Uterus (tissue), 4 donors: Measurements from ENCODE around the gene PANX2. TPM values are rescaled to one million over a fixed set of nuclear protein-coding genes. Genes with fewer than 3 reads are reported as not detected.

ENCODE experiments used
- DNase-seq, 2 donors: peaks; one replicate each; pipeline ENCODE4 v3.0.0-alpha.2; 2019 to 2020
- H3K27ac ChIP-seq, 2 donors: fragments of 200-600 bp; sonication (generic); 1 replicate in 1 of 2; 2 replicates in 1 of 2; pipeline ENCODE4 v1.5.1; 2016 to 2018
- H3K27me3 ChIP-seq, 2 donors: fragments of 200-600 bp; sonication (generic); one replicate each; pipeline ENCODE4 v1.5.1; 2018 to 2019; ENCODE audit warnings: control low read depth in 1 of 2
- H3K36me3 ChIP-seq, 2 donors: fragments of 200-600 bp; sonication (generic); one replicate each; pipeline ENCODE4 v1.5.1; 2019; ENCODE audit warnings: control low read depth in 1 of 2
- H3K4me1 ChIP-seq, 2 donors: fragments of 200-600 bp; sonication (generic); one replicate each; pipeline ENCODE4 v1.5.1; 2018 to 2019; ENCODE audit warnings: control low read depth in 1 of 2
- H3K4me3 ChIP-seq, 2 donors: fragments of 200-600 bp; sonication (generic); 1 replicate in 1 of 2; 2 replicates in 1 of 2; pipeline ENCODE4 v1.5.1; 2018 to 2019; ENCODE audit warnings: mild to moderate bottlenecking in 1 of 2
- H3K9me3 ChIP-seq, 2 donors: fragments of 200-600 bp; sonication (generic); one replicate each; pipeline ENCODE4 v1.5.1; 2019; ENCODE audit warnings: control low read depth in 1 of 2
- CTCF ChIP-seq, 4 experiments: fragments of 200-600 bp in 2 of 4; fragments of 450-650 bp in 2 of 4; sonication (generic) in 2 of 4; IDR thresholded peaks; one replicate each; pipeline ENCODE4 v1.5.1; 2016 to 2019; ENCODE audit warnings: antibody characterized with exemption in 4 of 4, mild to moderate bottlenecking in 2 of 4, moderate library complexity in 1 of 4
- POLR2A ChIP-seq, 2 donors: fragments of 450-650 bp; IDR thresholded peaks; one replicate each; pipeline ENCODE4 v1.6.1; 2016; ENCODE audit warnings: antibody characterized with exemption in 2 of 2, mild to moderate bottlenecking in 1 of 2, moderate library complexity in 1 of 2
- intact Hi-C: fragments of 100-400 bp; cut with DNase I; formaldehyde crosslinking; loops from one replicate; pipeline ENCODE4 v1.15.1; 2023; ENCODE audit warnings: low total_unique reads
- total RNA-seq, 4 donors: library from RNA; depleted of rRNA in 3 of 4; stranded (reverse); fragments of >200 nt in 3 of 4; gene quantifications; one replicate each; pipeline versions ENCODE4 v1.1.0 to v1.2.4, GENCODE V29; 2014 to 2023
- donor health status: DM: yes; HTN: yes; CAD: no.

The PANX2 gene
- total RNA-seq, 4 donors from 2014 or later, result 0.35 to 0.43 TPM; not detected in 2

GRCh38 chr22:50219800-50220602 is 49.5 kb downstream of the PANX2 start:
- H3K4me3 ChIP-seq, result no peak overlapping the region
- TF ChIP-seq POLR2A (IDR thresholded peaks at IDR 0.05) (no peak), CTCF (IDR thresholded peaks at IDR 0.05) (no peak)
- H3K9me3 ChIP-seq, result no peaks in the 10 kb centered on the region
- no peaks in the 10 kb centered on the region for H3K27me3 ChIP-seq
- no peak for DNase-seq
- H3K4me1 ChIP-seq, result no peaks in the 10 kb centered on the region
- intact Hi-C loops, result no loop called here
- H3K36me3 ChIP-seq, result no peaks in the 10 kb centered on the region
- no peak overlapping the region for H3K27ac ChIP-seq

- intact Hi-C loops, result no loop called here
- Histone ChIP-seq H3K9me3 (no peaks in the 10 kb centered on the region), H3K4me3 (no peak overlapping the region), H3K4me1 (no peaks in the 10 kb centered on the region), H3K27me3 (no peaks in the 10 kb centered on the region), H3K27ac (no peak overlapping the region), H3K36me3 (no peaks in the 10 kb centered on the region)
- TF ChIP-seq POLR2A (IDR thresholded peaks at IDR 0.05) (no peak), CTCF (IDR thresholded peaks at IDR 0.05) (no peak)
- DNase-seq, result no peak
These were observed 50.3 kb downstream of the PANX2 start for GRCh38 chr22:50220603-50221409.

- no peaks in the 10 kb centered on the region for H3K36me3 ChIP-seq
- H3K27ac ChIP-seq, result no peak overlapping the region
- H3K4me3 ChIP-seq, result no peak overlapping the region
- no peaks in the 10 kb centered on the region for H3K27me3 ChIP-seq
- DNase-seq, result no peak
- no peaks in the 10 kb centered on the region for H3K4me1 ChIP-seq
- intact Hi-C loops, result no loop called here
- no peaks in the 10 kb centered on the region for H3K9me3 ChIP-seq
- no peak for TF ChIP-seq CTCF (IDR thresholded peaks at IDR 0.05)
- no peak for TF ChIP-seq POLR2A (IDR thresholded peaks at IDR 0.05)
These were observed 51.1 kb downstream of the PANX2 start for GRCh38 chr22:50221410-50222300.

- Histone ChIP-seq H3K27ac (no peak overlapping the region), H3K4me1 (no peaks in the 10 kb centered on the region), H3K36me3 (no peaks in the 10 kb centered on the region), H3K9me3 (no peaks in the 10 kb centered on the region), H3K27me3 (no peaks in the 10 kb centered on the region), H3K4me3 (no peak overlapping the region)
- intact Hi-C loops, result no loop called here
- TF ChIP-seq CTCF (IDR thresholded peaks at IDR 0.05), result no peak
- TF ChIP-seq POLR2A (IDR thresholded peaks at IDR 0.05), result no peak
- no peak for DNase-seq
These were observed 52.0 kb downstream of the PANX2 start for GRCh38 chr22:50222508-50222907.
